ENCODE results near the gene ACVR1B.

ACVR1B gene

GRCh38 chr12:52007158-52007921 lies 55.8 kb downstream of the ACVR1B start:
- H3K27ac ChIP-seq = no peak overlapping the region
- POLR2A ChIA-PET (ENCODE audit: low non-redundant PET) = no interaction called here
- CTCF ChIA-PET = interaction anchor here (0.6 to 4.9 kb wide), 6 partner anchors 13 to 61 kb away, joined by 3 to 75 read pairs (median 4); no protein-coding TSS in a partner anchor
- no peak for TF ChIP-seq CTCF (conservative IDR thresholded peaks at IDR 0.05; ENCODE audit: low read depth)
- DNase-seq (ENCODE audit: low spot score) = no peak

- POLR2A ChIA-PET (ENCODE audit: low non-redundant PET) = no interaction called here
Measured at GRCh38 chr12:52007982-52008510, 56.5 kb downstream of the ACVR1B start.

GRCh38 chr12:52009081-52009751 lies 57.7 kb downstream of the ACVR1B start:
- DNase-seq (ENCODE audit: low spot score) = no peak
- POLR2A ChIA-PET (ENCODE audit: low non-redundant PET) = no interaction called here
- TF ChIP-seq CTCF (conservative IDR thresholded peaks at IDR 0.05; ENCODE audit: low read depth) = no peak
- CTCF ChIA-PET = interaction anchor here (0.9 to 2.3 kb wide), 3 partner anchors 14 to 16 kb away, joined by 3 to 12 read pairs (median 5); no protein-coding TSS in a partner anchor
- H3K27ac ChIP-seq = no peak overlapping the region

More at GRCh38 chr12:52007982-52008510, 56.5 kb downstream of the ACVR1B start:
- H3K27ac ChIP-seq = no peak overlapping the region
- CTCF ChIA-PET = interaction anchor here (0.7 to 1.0 kb wide), 2 partner anchors 13 to 19 kb away, joined by 3 to 4 read pairs; no protein-coding TSS in a partner anchor
- no peak for DNase-seq (ENCODE audit: low spot score)
- no peak for TF ChIP-seq CTCF (conservative IDR thresholded peaks at IDR 0.05; ENCODE audit: low read depth)

- no peak for DNase-seq (ENCODE audit: low spot score)
- ChIA-PET POLR2A (ENCODE audit: low non-redundant PET) (no interaction called here), CTCF (interaction anchor here (0.9 to 2.3 kb wide), 5 partner anchors 10 to 111 kb away, joined by 3 to 12 read pairs (median 3); no protein-coding TSS in a partner anchor)
- no peak for TF ChIP-seq CTCF (conservative IDR thresholded peaks at IDR 0.05; ENCODE audit: low read depth)
- H3K27ac ChIP-seq = no peak overlapping the region
Measured at GRCh38 chr12:52010152-52010622, 58.7 kb downstream of the ACVR1B start.

GRCh38 chr12:52010692-52011601 lies 59.4 kb downstream of the ACVR1B start:
- H3K27ac ChIP-seq = no peak overlapping the region
- CTCF ChIA-PET = interaction anchor here (0.9 to 2.3 kb wide), 5 partner anchors 9 to 111 kb away, joined by 3 to 12 read pairs (median 3); no protein-coding TSS in a partner anchor
- no peak for DNase-seq (ENCODE audit: low spot score)
- no peak for TF ChIP-seq CTCF (conservative IDR thresholded peaks at IDR 0.05; ENCODE audit: low read depth)
- POLR2A ChIA-PET (ENCODE audit: low non-redundant PET) = no interaction called here
